Peyer's patch (tissue), 4 donors: ENCODE data around the gene MPV17L2. TPM values are rescaled to one million over a fixed set of nuclear protein-coding genes. Genes with fewer than 3 reads are reported as not detected.

Source experiments
- DNase-seq, 3 donors: peaks; one replicate each; pipeline ENCODE4 v3.0.0-alpha.2; 2017 to 2019
- H3K27ac ChIP-seq, 4 donors: fragments of 200-600 bp; sonication (generic); one replicate each; pipeline ENCODE4 v1.5.1; 2016 to 2019
- H3K27me3 ChIP-seq, 2 donors: fragments of 200-600 bp; sonication (generic); one replicate each; pipeline ENCODE4 v1.5.1; 2019
- H3K36me3 ChIP-seq, 3 donors: fragments of 200-600 bp; sonication (generic); one replicate each; pipeline ENCODE4 v1.5.1; 2016 to 2019
- H3K4me1 ChIP-seq, 4 donors: fragments of 200-600 bp; sonication (generic); one replicate each; pipeline ENCODE4 v1.5.1; 2016 to 2019
- H3K4me3 ChIP-seq, 4 donors: fragments of 200-600 bp; sonication (generic); 1 replicate in 3 of 4; 2 replicates in 1 of 4; pipeline ENCODE4 v1.5.1; 2016 to 2019; ENCODE audit warnings: mild to moderate bottlenecking in 1 of 4
- H3K9me3 ChIP-seq, 4 donors: fragments of 200-600 bp; sonication (generic); one replicate each; pipeline ENCODE4 v1.5.1; 2016 to 2019; ENCODE audit warnings: mild to moderate bottlenecking in 1 of 4
- CTCF ChIP-seq, 6 experiments: fragments of 450-650 bp in 4 of 6; fragments of 200-600 bp in 2 of 6; sonication (generic) in 1 of 6; IDR thresholded peaks; one replicate each; pipeline ENCODE4 v1.5.1; 2017 to 2019; ENCODE audit warnings: antibody characterized with exemption in 6 of 6, mild to moderate bottlenecking in 3 of 6, moderate library complexity in 1 of 6
- POLR2A ChIP-seq, 2 donors: fragments of 450-650 bp; IDR thresholded peaks; one replicate each; pipeline ENCODE4 v1.5.1; 2017; ENCODE audit warnings: antibody characterized with exemption in 2 of 2, mild to moderate bottlenecking in 2 of 2, moderate library complexity in 2 of 2
- total RNA-seq, 4 donors: library from RNA; depleted of rRNA; stranded (reverse); fragments of >200 nt; gene quantifications; one replicate each; pipeline ENCODE4 v1.1.0, GENCODE V29; 2016

MPV17L2 gene
- total RNA-seq, 4 donors from 2014 or later: 4.1 to 19.6 (median 16.0) TPM

- H3K9me3 ChIP-seq: no peaks in the 10 kb centered on the region
- DNase-seq: no peak
- H3K27ac ChIP-seq: no peak overlapping the region
- no peak for TF ChIP-seq POLR2A (IDR thresholded peaks at IDR 0.05)
- no peak for TF ChIP-seq CTCF (IDR thresholded peaks at IDR 0.05)
- H3K4me1 ChIP-seq: peaks cover 0 to 7% (median 0%) of the 10 kb centered on the region in 4 donors
- no peaks in the 10 kb centered on the region for H3K36me3 ChIP-seq
- no peak overlapping the region for H3K4me3 ChIP-seq
- H3K27me3 ChIP-seq: no peaks in the 10 kb centered on the region
Measured at GRCh38 chr19:18218159-18218558, 25.1 kb downstream of the MPV17L2 start.

- no peak for DNase-seq
- Histone ChIP-seq H3K9me3 (no peaks in the 10 kb centered on the region), H3K36me3 (no peaks in the 10 kb centered on the region), H3K4me3 (no peak overlapping the region), H3K27me3 (no peaks in the 10 kb centered on the region), H3K4me1 (peaks cover 0 to 7% (median 0%) of the 10 kb centered on the region in 4 donors), H3K27ac (no peak overlapping the region)
- TF ChIP-seq CTCF (IDR thresholded peaks at IDR 0.05): no peak
- TF ChIP-seq POLR2A (IDR thresholded peaks at IDR 0.05): no peak
Measured at GRCh38 chr19:18218600-18218999, 25.6 kb downstream of the MPV17L2 start.

- Histone ChIP-seq H3K27ac (no peak overlapping the region), H3K36me3 (no peaks in the 10 kb centered on the region), H3K4me1 (peaks cover 0 to 17% (median 5%) of the 10 kb centered on the region in 4 donors), H3K27me3 (peaks cover 0 to 3% of the 10 kb centered on the region in 2 donors), H3K4me3 (no peak overlapping the region), H3K9me3 (no peaks in the 10 kb centered on the region)
- TF ChIP-seq POLR2A (IDR thresholded peaks at IDR 0.05): no peak
- TF ChIP-seq CTCF (IDR thresholded peaks at IDR 0.05): no peak
- DNase-seq: no peak
Measured at GRCh38 chr19:18219911-18220631, 27.1 kb downstream of the MPV17L2 start.

GRCh38 chr19:18220632-18221275, 27.7 kb downstream of the MPV17L2 start:
- no peaks in the 10 kb centered on the region for H3K9me3 ChIP-seq
- H3K4me3 ChIP-seq: no peak overlapping the region
- H3K4me1 ChIP-seq: peaks cover 0 to 24% (median 7%) of the 10 kb centered on the region in 4 donors
- no peak overlapping the region for H3K27ac ChIP-seq
- no peak for TF ChIP-seq POLR2A (IDR thresholded peaks at IDR 0.05)
- TF ChIP-seq CTCF (IDR thresholded peaks at IDR 0.05): no peak
- no peaks in the 10 kb centered on the region for H3K36me3 ChIP-seq
- DNase-seq: no peak
- H3K27me3 ChIP-seq: peaks cover 0 to 10% of the 10 kb centered on the region in 2 donors

- TF ChIP-seq POLR2A (IDR thresholded peaks at IDR 0.05) (no peak), CTCF (IDR thresholded peaks at IDR 0.05) (no peak)
- no peaks in the 10 kb centered on the region for H3K9me3 ChIP-seq
- no peaks in the 10 kb centered on the region for H3K36me3 ChIP-seq
- H3K4me1 ChIP-seq: peaks cover 0 to 31% (median 9%) of the 10 kb centered on the region in 4 donors
- H3K4me3 ChIP-seq: no peak overlapping the region
- no peak overlapping the region for H3K27ac ChIP-seq
- peaks cover 0 to 10% of the 10 kb centered on the region in 2 donors for H3K27me3 ChIP-seq
- no peak for DNase-seq
Measured at GRCh38 chr19:18221815-18222725, 29.1 kb downstream of the MPV17L2 start.
